Measurements from ENCODE around the gene SIK1.
"Not testable (repeated sequence)": the region's sequence is repeated elsewhere in the genome, so short reads cannot be mapped to it uniquely, and the experiment has no call there.

GRCh38 chr21:43380852-43381533, 45.9 kb downstream of the SIK1 start:
- TF ChIP-seq, protein P1, sequence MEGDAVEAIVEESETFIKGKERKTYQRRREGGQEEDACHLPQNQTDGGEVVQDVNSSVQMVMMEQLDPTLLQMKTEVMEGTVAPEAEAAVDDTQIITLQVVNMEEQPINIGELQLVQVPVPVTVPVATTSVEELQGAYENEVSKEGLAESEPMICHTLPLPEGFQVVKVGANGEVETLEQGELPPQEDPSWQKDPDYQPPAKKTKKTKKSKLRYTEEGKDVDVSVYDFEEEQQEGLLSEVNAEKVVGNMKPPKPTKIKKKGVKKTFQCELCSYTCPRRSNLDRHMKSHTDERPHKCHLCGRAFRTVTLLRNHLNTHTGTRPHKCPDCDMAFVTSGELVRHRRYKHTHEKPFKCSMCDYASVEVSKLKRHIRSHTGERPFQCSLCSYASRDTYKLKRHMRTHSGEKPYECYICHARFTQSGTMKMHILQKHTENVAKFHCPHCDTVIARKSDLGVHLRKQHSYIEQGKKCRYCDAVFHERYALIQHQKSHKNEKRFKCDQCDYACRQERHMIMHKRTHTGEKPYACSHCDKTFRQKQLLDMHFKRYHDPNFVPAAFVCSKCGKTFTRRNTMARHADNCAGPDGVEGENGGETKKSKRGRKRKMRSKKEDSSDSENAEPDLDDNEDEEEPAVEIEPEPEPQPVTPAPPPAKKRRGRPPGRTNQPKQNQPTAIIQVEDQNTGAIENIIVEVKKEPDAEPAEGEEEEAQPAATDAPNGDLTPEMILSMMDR (IDR thresholded peaks at IDR 0.05) = not testable (repeated sequence)
- not testable (repeated sequence) for TF ChIP-seq POLR2A (IDR thresholded peaks at IDR 0.05)

Measured in testis (tissue), 2 donors.